HG03460 (cell line): ENCODE results near the gene ASB6.

Source experiments
- ATAC-seq: cut with Tn5 transposase; IDR thresholded peaks from one replicate; pipeline ENCODE4 v1.9.1; 2021; ENCODE audit not compliant: unreplicated experiment

The ASB6 gene

GRCh38 chr9:129586685-129587084, 55.3 kb downstream of the ASB6 start:
- ATAC-seq, result no peak

DNA sequence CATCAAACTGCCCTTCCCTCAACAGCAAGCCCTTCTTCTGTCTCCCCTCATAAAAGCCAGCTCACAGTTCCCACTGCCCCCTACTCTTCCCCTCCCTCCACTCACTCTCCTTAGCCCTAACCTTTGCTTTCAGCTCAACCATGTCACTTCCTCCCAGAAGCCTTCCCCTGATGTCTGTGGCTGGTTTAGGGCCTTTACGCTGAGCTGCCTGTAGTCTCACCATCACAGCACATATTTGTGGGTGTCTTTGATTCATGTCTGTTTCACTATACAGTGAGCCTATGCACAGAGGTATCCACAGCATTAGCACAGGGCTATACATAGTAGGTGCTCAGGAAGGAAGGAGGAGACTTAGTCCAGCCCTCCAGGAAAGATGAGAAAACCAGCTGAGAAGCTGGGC, 55.7 kb downstream of the ASB6 start:
- ATAC-seq, result no peak

DNA sequence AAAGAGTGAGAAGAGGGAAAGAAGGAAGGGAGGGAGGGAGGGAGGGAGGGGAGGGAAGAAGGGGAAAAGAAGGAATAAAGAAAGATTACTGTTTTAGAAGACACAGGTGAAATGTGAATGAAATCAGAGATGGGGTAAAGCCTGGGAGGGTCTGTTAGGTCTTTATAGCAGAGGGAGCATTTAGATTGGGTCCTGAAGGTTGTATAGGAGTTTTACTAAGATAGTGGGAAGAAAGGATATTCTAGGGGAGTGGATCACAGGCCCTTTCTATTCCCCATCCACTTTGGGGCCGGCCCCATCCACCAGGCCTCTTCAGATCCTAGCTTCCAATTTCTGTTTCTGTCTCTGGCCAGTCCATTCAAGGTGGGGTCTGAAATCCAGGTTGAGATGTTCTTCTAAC, 56.6 kb downstream of the ASB6 start:
- no peak for ATAC-seq
